ENCODE data around the gene TMEM30B. TPM values are rescaled to one million over a fixed set of nuclear protein-coding genes. Genes with fewer than 3 reads are reported as not detected.
"Not testable (repeated sequence)": the region's sequence is repeated elsewhere in the genome, so short reads cannot be mapped to it uniquely, and the experiment has no call there.

TMEM30B gene
- total RNA-seq, 1 donor from 2014 or later: 12.3 TPM

GRCh38 chr14:61266891-61267740 is 14.0 kb downstream of the TMEM30B start:
- DNase-seq (ENCODE audit: low spot score): no peak

- no peak for DNase-seq (ENCODE audit: low spot score)
Measured at GRCh38 chr14:61266436-61266835, 14.7 kb downstream of the TMEM30B start.

DNA sequence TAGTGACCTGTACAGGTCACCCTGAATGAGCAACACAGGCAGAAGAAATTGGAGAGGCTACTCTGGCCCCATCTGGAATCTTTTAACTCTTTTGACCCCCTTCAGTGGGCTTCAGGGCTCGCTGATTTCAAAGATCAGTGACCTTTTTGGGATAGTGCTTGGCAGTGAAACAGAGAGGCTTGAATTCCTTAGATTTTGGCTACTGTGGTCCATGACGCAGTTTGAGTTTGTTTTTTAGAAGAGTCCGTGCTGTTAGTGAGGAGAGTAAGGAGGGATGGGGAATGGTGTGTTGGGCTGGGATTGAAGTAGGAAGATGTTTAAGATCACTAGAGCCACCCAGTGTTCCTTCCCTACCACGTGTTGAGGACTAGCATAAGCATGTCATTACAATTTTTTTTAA is 16.5 kb downstream of the TMEM30B start:
- no peak for DNase-seq (ENCODE audit: low spot score)

DNA sequence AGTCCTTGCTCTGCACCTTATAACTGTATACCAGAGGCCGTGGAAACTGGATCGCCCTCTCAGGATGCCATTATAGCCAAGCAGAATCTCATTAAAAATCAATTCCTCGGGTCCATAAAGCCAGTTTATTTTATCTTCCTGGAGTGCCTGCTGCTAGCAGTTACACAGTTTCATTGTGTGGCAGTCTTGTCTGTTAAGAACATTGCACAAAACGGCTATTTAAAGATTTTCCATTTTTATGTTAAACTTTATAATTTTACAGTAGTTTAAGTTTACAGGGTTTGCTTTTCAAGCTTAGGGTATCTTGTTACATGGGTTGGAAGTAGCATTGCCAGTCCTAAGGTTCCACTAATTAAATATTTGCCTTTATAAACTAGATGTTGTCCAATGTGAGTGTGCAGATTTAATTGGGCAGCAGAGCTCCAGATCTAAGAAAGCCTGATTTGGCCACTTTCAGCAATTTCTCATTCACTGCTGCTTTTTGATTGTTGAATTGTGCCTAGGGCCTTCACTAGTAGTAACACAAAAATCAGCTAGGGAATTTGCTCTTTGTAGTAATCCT is 17.0 kb downstream of the TMEM30B start:
- DNase-seq (ENCODE audit: low spot score): no peak

DNA sequence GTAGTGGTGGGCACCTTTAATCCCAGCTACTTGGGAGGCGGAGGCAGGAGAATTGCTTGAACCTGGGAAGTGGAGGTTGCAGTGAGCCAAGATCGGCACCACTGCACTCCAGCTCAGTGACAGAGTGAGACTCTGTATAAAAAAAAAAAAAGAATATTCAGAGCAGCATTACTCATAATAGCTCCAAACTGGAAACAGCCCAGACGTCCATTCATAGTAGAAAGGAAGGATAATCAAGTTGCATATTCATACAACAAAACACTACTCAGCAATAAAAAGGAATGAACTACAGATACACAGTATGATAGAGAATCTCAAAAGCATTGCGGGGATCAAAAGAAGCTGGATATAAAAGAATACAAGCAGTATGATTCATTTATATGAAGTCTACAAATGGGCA is 19.1 kb downstream of the TMEM30B start:
- DNase-seq (ENCODE audit: low spot score): no peak

DNA sequence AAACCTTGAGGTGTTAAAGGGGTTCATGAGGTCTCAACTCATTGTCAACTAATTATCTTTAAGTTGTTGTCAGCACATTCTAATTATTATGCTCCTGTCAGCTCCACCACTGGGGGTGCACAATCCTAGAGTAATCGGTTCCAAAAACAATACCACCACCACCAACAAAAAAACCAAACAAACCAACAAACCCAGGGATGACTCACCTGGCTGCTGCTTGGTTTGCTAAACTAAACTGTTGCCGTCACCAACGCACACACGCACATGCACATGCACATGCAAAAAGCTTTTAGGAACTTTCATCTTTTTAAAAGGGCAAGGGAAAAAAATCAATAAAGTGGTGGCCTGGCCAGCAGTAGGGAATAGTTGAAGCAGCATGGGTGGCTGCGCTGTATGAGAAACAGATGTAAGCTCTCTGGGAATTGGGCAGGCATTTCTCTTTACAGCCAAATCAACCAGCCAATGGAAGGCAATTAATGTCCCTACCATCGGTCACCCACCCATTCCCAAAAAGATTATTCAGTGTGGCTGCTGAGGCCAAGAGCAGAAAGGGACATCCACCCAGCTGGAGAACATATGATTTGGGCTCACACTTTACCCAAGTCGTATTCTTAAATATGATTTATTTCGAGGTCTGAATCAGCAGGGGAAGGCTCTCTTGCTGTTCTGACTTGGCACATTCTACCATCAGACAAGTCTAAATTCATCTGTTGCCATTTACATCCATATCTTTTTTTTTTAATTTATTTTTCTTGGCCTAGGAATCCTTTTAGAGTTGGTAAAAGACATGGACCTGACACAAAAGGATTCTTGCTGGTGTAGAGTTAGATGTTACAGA is 20.0 kb downstream of the TMEM30B start:
- DNase-seq (ENCODE audit: low spot score): no peak

DNA sequence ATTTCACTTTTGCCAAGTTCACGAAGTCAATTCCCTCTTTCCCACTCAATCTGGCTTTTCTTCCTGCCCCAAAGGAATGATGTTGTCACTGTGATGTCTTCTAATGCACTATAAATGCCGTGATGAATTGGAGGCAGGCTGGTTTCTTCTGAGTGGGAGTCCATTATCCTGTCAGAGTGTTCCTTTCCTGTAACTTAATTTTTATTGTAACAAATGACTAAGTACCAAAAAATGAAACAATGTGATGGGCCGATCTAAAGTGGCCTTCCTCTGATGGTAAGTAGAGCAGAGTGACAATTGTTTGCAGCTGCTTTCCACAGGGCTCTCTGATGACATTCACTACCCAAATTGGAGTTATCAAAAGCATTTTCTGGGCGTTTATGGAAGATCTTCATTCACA is 22.2 kb downstream of the TMEM30B start:
- no peak for DNase-seq (ENCODE audit: low spot score)

GRCh38 chr14:61257469-61258057 is 23.6 kb downstream of the TMEM30B start:
- no peak for DNase-seq (ENCODE audit: low spot score)

DNA sequence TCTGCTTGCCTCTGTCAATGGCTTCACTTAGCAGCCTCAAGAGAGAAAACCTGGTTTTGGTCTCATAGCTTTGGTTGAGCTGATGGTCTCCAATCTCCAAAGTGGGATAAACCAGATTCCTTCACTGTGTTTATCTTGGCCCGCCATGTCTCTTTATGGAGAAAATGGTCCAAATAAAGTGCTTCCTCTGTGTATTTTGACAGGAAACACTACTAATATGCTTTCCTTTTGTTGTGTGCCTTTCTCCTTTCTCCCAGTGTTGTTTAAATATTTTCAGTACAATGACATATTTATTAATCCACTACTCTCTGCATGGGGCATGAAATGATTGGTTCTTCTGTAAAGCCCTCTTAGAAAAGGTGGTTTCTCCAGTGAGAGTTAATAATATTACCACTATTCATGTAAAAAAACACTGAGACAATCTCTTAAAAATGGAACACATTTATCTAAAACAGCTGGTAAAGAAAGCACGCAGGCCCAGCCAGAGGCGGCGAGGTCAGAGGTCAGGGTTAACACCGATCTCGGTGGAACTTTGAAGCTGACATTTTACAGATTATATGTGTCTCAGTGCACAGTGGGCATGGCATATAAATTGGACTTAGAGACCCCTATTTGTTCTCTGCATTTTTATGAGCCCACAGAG is 24.2 kb downstream of the TMEM30B start:
- no peak for DNase-seq (ENCODE audit: low spot score)

- DNase-seq (ENCODE audit: low spot score): no peak
Measured at GRCh38 chr14:61255968-61256367, 25.2 kb downstream of the TMEM30B start.

GRCh38 chr14:61254808-61255526 is 26.2 kb downstream of the TMEM30B start:
- no peak for DNase-seq (ENCODE audit: low spot score)

DNA sequence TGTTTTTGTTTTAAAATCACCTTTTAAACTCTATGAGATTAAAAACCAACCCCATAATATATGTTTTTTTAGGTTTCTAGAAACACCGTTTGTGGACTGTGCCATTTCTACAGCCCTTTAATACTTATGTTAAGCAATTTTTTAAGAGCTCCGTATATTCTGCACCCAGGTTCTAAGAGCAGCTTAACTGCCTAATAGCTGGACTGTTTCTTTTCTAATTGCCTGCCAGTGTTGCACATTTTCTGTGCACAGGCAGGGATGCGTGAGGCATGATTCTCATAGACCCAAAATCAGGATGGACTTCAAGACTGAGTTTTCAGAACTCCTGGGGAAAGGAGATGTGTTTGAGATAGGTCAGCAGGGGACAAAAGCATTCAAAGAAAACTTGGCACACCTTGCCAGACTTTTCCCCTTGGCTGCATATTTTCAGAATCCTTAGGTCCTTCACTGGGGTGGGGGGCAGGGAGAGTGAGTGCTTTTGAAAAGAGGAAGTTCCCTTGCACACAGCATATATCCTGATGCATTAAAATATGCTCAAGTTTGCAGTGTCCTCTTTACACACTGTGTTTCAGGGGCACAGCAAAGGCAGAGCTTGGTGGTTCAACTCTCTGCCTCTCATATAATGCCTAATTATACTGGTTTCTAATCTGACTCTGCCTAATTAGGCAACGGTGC is 27.9 kb downstream of the TMEM30B start:
- no peak for DNase-seq (ENCODE audit: low spot score)

- DNase-seq (ENCODE audit: low spot score): peak; percentile 93
Measured at GRCh38 chr14:61252369-61253063, 28.6 kb downstream of the TMEM30B start.

DNA sequence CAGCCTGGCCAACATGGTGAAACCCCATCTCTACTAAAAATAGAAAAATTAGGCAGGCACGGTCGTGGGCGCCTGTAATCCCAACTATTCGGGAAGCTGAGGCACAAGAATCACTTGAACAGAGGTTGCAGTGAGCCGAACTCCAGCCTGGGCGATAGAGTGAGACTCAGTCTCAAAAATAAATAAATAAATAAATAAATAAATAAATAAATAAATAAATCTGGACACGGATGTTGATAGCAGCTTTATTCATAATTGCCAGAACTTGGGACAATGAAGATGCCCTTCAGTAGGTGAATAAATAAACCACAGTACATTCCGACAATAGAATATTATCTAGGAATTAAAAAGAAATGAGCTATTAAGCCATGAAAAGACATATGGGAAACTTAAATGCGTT is 31.1 kb downstream of the TMEM30B start:
- DNase-seq (ENCODE audit: low spot score): no peak

DNA sequence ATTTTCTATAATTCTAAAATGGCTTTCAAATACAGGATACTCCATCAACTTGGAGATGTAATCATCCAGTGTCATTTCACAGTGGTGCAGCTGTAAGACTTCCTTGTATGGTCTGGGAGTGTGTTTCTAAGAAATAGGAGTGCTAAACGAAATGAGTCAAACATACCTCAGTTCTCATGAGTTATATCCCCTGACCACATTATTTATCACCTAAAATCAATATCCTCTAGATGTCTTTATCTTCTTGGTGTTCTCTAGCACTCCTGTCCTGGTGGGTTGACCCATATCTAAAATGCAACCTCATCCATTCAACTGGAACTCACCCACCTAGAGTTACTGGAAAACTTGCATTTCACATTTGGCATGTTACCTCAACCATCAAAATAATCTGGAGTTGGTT is 33.2 kb downstream of the TMEM30B start:
- no peak for DNase-seq (ENCODE audit: low spot score)

DNA sequence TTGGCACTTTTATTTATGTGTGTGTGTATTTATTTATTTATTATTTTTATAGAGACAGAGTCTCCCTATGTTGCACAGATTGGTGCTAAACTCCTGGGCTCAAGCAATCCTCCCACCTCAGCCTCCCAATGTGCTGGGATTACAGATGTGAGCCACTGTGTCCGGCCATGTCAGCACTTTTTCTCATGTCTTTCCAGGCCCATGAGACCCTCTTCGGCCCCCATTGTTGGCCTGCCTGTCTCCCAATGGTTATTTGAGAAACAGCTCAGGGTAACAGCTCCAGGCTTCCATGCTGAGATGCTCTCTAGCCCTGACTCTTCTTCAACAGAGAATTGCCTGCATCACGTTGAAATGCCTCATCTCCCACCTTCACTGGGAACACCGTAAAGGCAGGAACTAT is 34.4 kb downstream of the TMEM30B start:
- no peak for DNase-seq (ENCODE audit: low spot score)

GRCh38 chr14:61244009-61244408 is 37.1 kb downstream of the TMEM30B start:
- no peak for DNase-seq (ENCODE audit: low spot score)

DNA sequence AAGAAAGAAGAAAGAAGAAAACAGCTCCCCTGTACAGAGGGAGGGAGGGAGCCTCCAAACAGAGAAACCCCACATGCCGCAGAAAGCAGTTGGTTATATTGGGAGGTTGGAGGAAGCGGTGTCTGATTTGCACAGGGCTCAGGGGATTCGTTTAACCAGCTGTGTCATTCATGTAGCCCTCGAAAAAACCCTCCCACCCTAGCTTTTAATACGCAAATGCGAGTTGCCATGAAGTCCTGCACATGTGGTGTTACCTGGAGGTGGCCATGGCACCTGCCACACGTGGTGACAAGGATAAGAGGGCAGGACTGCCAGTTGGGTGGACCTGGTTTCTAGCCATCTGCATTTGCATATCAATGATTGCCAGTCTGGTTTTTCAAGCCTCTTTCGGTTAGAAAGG is 40.9 kb downstream of the TMEM30B start:
- no peak for DNase-seq (ENCODE audit: low spot score)

- DNase-seq (ENCODE audit: low spot score): not testable (repeated sequence)
Measured at GRCh38 chr14:61239285-61239684, 41.9 kb downstream of the TMEM30B start.
